ACC112 (cell line): ENCODE results near the gene PLEKHG4B.

ENCODE experiments used
- H2AFZ ChIP-seq: fragments of 200-600 bp; sonication (generic); one replicate; pipeline ENCODE4 v1.6.0; 2017; ENCODE audit warnings: antibody characterized with exemption, low read length; ENCODE audit not compliant: unreplicated experiment
- H3K27ac ChIP-seq: fragments of 200-600 bp; sonication (generic); 2 replicates; pipeline ENCODE4 v1.5.1; 2014; ENCODE audit warnings: low read depth, mild to moderate bottlenecking, antibody characterized with exemption, low read length, moderate library complexity
- H3K27me3 ChIP-seq: fragments of 200-600 bp; sonication (generic); 2 replicates; pipeline ENCODE4 v1.6.1; 2014; ENCODE audit warnings: mild to moderate bottlenecking, antibody characterized with exemption, low read length, moderate library complexity, mixed read lengths; ENCODE audit not compliant: insufficient read depth
- H3K36me3 ChIP-seq: fragments of 200-600 bp; sonication (generic); 2 replicates; pipeline ENCODE4 v1.6.1; 2016; ENCODE audit warnings: mild to moderate bottlenecking, antibody characterized with exemption, low read length, moderate library complexity, mixed read lengths; ENCODE audit not compliant: insufficient read depth
- H3K4me1 ChIP-seq: fragments of 200-600 bp; sonication (generic); one replicate; pipeline ENCODE4 v1.6.1; 2016; ENCODE audit warnings: low read length, mixed read lengths; ENCODE audit not compliant: insufficient read depth, unreplicated experiment, control insufficient read depth
- H3K4me3 ChIP-seq: fragments of 200-600 bp; sonication (generic); 2 replicates; pipeline ENCODE4 v1.5.1; 2014; ENCODE audit warnings: mild to moderate bottlenecking, low read depth, low read length
- H3K79me2 ChIP-seq: fragments of 200-600 bp; sonication (generic); one replicate; pipeline ENCODE4 v1.6.0; 2016; ENCODE audit warnings: low read length; ENCODE audit not compliant: control insufficient read depth, unreplicated experiment, insufficient read depth

The PLEKHG4B gene

DNA sequence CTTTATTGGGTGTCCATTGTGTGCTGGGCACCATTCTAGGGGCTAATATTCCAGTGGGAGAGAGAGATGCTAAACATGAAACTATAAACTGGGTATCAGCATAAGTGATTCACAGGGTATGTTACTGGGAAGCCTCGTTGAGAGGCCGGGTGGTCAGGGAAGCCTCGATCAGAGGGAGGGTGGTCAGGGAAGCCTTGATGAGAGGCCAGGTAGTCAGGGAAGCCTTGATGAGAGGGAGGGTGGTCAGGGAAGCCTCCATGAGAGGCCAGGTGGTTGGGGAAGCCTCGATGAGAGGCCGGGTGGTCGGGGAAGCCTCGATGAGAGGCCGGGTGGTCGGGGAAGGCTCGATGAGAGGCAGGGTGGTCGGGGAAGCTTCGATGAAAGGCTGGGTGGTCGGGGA is 8.9 kb upstream of the PLEKHG4B start:
- H3K36me3 ChIP-seq = no peaks in the 10 kb centered on the region
- H2AFZ ChIP-seq = no peak overlapping the region
- H3K4me1 ChIP-seq = no peaks in the 10 kb centered on the region
- H3K27me3 ChIP-seq = peaks cover 60% of the 10 kb centered on the region
- no peak overlapping the region for H3K27ac ChIP-seq
- H3K4me3 ChIP-seq = no peak overlapping the region
- H3K79me2 ChIP-seq = no peaks in the 10 kb centered on the region

GRCh38 chr5:85334-85995 is 6.5 kb upstream of the PLEKHG4B start:
- Histone ChIP-seq H3K36me3 (no peaks in the 10 kb centered on the region), H3K27me3 (peaks cover 61% of the 10 kb centered on the region), H2AFZ (no peak overlapping the region), H3K79me2 (no peaks in the 10 kb centered on the region), H3K27ac (no peak overlapping the region), H3K4me3 (no peak overlapping the region), H3K4me1 (no peaks in the 10 kb centered on the region)

- no peaks in the 10 kb centered on the region for H3K36me3 ChIP-seq
- H3K4me3 ChIP-seq = no peak overlapping the region
- no peaks in the 10 kb centered on the region for H3K79me2 ChIP-seq
- no peak overlapping the region for H2AFZ ChIP-seq
- H3K4me1 ChIP-seq = no peaks in the 10 kb centered on the region
- H3K27me3 ChIP-seq = peaks cover 79% of the 10 kb centered on the region
- no peak overlapping the region for H3K27ac ChIP-seq
Observed at GRCh38 chr5:89337-90286, 2.4 kb upstream of the PLEKHG4B start.

- Histone ChIP-seq H3K27ac (no peak overlapping the region), H3K4me1 (no peaks in the 10 kb centered on the region), H3K79me2 (no peaks in the 10 kb centered on the region), H3K36me3 (no peaks in the 10 kb centered on the region), H3K4me3 (no peak overlapping the region), H3K27me3 (peaks cover 92% of the 10 kb centered on the region), H2AFZ (no peak overlapping the region)
Observed at GRCh38 chr5:90590-91547, 1.1 kb upstream of the PLEKHG4B start.

- Histone ChIP-seq H3K79me2 (no peaks in the 10 kb centered on the region), H3K4me1 (no peaks in the 10 kb centered on the region), H3K27me3 (peaks cover 97% of the 10 kb centered on the region), H3K27ac (no peak overlapping the region), H2AFZ (no peak overlapping the region), H3K4me3 (no peak overlapping the region), H3K36me3 (no peaks in the 10 kb centered on the region)
Observed at GRCh38 chr5:92401-93220, 643 bp downstream of the PLEKHG4B start.

- Histone ChIP-seq H3K4me1 (no peaks in the 10 kb centered on the region), H2AFZ (no peak overlapping the region), H3K36me3 (no peaks in the 10 kb centered on the region), H3K79me2 (no peaks in the 10 kb centered on the region), H3K4me3 (no peak overlapping the region), H3K27ac (no peak overlapping the region), H3K27me3 (peaks cover 94% of the 10 kb centered on the region)
Observed at GRCh38 chr5:93221-93980, 1.4 kb downstream of the PLEKHG4B start.

DNA sequence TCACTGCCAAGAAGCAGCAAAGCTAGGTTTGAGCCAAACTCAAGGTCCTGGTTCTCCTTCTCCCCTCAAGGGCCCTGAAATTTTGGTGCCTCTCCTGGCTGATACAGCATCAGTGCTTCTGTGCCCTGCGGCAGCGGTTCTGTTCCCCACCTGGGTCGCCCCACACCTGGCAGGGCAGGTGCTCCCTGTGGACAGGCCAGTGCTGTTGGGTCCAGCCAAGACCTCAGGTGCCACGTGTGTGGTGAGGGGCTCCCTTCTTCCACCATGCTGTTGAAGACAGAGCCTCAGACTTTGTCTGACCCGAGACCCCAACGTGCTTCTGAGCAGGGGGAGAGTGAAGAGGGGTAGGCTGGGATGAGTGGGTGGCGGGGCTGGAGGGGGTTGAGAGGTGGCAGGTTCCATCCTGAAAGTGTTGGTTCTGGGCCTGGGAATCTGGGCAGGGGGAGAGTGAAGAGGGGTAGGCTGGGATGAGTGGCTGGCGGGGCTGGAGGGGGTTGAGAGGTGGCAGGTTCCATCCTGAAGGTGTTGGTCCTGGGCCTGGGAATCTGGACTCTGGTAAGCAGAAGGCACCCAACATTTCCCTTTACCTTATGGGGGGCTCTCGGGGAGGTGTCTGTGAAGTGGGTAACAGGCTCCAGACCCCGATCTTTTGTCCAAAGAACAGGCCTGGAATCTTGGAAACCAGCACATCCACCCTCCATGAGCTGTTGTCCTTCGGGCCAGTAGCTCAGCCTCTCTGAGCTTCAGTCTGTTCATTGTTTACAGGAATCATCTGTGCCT is 2.3 kb downstream of the PLEKHG4B start:
- H3K4me1 ChIP-seq = no peaks in the 10 kb centered on the region
- no peaks in the 10 kb centered on the region for H3K36me3 ChIP-seq
- no peak overlapping the region for H3K4me3 ChIP-seq
- H2AFZ ChIP-seq = no peak overlapping the region
- H3K27ac ChIP-seq = no peak overlapping the region
- H3K79me2 ChIP-seq = no peaks in the 10 kb centered on the region
- peaks cover 87% of the 10 kb centered on the region for H3K27me3 ChIP-seq

GRCh38 chr5:95241-95980 is 3.4 kb downstream of the PLEKHG4B start:
- Histone ChIP-seq H3K79me2 (no peaks in the 10 kb centered on the region), H3K4me1 (no peaks in the 10 kb centered on the region), H3K27me3 (peaks cover 85% of the 10 kb centered on the region)

More at GRCh38 chr5:95241-95980, 3.4 kb downstream of the PLEKHG4B start:
- no peaks in the 10 kb centered on the region for H3K36me3 ChIP-seq
- no peak overlapping the region for H3K4me3 ChIP-seq
- no peak overlapping the region for H2AFZ ChIP-seq
- H3K27ac ChIP-seq = no peak overlapping the region
